HS-27A (cell line): ENCODE measurements around the gene GABRG3.

Experiments used
- DNase-seq: peaks from one replicate; pipeline ENCODE4 v3.0.0-alpha.2; 2012; ENCODE audit warnings: low read depth, missing footprints

Gene GABRG3

DNA sequence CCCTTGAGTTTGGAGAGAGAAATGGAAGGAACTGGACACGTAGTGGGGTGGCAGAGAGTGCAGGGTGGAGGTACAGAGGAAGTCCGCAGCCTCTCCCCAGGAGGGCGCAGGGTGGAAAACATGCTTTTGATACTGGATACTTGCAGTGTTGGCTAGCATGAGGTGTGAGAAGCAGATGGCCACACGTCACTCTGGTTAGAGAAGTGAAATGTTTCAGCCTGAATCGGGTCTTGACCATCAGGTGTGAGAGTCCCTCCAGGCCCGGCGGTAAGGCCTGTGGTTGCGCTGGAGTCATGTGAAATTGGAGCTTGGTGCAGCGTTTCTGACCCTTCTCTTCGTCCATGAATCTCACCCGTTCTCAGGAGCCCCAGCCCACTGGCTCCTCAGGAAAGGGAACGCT, 93.1 kb downstream of the GABRG3 start:
- no peak for DNase-seq

DNA sequence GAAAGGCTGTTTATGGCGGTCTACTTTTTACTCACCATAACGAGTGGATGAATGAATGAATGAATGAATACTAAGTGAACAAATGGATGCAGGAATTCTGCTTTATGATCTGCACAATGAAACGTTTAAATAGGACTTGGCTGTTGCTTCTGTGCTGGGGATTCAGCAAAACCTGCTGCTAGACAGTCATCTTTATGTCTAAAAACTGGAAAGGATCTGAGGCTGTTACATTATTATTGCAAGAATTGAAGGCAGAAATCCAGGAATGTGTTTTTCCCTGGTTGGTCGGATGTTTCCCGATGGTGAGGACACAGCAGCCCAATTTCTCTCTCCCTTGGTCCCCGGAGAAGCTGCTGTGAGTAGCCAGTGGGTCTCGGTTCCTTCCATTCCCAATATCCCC, 94.2 kb downstream of the GABRG3 start:
- DNase-seq = no peak

DNA sequence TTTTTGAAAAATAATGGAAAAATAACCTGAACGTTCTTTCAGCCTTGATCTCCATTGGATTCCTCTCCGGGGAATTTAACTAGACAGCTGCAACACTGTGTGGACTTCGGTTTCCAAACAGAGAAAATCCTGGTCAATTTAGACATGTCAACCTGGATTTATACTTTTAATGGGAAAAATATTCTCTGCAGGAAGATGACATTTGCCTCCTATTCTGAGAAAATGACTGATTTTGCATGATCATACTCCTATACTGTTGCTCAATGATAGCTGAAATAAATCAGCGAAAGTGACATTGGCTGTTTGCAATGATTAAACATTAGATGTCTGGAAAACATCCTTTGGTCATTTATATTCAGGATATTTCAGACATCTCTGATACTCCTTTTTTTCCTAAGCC, 94.8 kb downstream of the GABRG3 start:
- DNase-seq = no peak

DNA sequence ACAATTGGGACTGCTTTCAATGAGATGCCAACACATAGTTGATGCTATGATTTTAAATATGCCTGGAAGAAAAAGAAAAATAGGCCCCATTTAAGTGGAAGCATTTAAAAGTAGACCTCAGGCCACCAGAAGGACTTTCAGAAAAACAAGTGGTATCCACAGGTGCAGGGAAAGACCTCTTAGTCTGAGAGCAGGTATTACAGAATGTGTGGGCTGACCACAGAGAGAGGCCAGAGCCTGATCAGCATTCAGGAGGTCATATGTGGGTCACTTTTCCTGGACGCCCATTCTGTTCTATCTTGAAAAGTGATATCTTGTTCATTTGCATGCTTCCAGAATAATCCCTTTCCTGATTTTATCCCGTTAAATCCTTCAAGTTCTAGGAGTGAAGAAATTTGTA, 95.5 kb downstream of the GABRG3 start:
- DNase-seq = no peak

DNA sequence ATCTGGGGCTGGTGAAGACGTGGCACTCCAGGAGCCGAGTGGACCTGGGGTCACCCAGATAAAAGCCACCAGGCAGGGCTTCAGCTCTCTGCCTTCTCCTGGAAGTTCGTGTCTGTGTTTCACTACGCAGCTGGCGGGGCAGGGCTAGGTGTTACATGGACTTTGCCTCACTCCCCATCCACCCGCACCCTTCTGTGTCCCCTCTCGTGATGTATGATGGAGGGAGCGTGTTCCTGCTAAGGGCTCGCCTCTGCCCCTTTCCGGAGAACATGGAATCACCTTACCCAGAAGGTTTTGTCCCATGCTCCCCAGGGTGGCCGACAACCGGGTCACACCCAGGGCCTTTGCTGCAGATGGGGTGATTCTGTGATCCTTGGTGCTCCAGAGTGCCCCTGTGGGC, 96.2 kb downstream of the GABRG3 start:
- no peak for DNase-seq

DNA sequence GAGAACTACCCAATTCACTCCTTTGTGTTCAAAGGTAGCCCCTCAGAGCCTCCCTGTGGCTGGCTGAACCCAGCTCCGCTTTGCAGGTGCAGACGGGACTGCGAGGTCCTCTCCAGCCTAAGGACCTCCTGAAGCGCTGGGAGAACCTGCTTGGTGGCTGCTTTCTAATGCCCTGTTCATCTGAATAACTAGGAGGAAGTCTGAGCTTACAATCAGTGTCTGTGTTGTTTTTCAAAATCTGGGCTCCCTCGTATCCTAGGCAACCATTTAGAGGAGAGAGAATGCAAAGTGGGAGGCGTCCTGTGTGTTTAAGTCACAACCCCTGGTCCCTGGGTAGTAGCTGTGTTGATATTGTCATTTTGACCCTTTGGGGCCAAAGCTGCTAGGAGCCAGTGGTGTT, 99.9 kb downstream of the GABRG3 start:
- DNase-seq = no peak

DNA sequence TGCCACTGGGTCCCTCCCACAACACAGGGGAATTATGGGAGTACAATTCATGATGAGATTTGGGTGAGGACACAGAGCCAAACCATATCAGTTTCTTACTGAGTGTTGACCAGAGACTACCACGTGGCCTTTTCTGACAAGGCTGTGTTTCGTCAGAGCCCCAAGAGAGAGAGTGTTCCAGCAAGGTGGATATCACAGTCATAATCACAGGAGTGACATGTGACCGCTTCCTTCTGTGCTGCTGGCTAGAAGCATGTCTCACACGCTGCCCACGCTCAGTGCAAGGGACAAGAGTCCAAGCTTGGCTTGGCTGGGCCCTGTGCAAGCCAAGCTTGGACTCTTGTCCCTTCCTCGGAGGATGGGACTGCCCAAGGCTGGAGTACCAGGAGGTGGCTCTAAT, 103.2 kb downstream of the GABRG3 start:
- DNase-seq = no peak

DNA sequence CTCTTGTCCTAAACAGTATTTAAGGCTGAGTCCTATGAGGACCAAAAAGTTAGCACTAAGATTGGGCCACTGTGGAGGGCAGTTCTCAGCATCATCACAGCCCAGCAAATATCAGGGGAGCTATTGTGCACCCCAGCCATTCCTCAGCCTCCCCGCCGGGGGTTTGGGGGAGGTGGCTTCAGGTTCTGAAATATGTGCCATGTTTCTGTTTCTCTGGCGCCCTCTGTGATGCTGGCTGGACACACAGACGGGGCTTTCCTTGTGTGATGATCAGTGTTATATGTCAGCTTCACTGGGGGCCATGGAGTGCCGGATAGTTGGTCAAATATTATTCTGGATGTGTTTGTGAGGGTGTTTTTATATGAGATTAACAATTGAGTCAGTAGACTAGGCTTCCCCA, 106.8 kb downstream of the GABRG3 start:
- DNase-seq = no peak

DNA sequence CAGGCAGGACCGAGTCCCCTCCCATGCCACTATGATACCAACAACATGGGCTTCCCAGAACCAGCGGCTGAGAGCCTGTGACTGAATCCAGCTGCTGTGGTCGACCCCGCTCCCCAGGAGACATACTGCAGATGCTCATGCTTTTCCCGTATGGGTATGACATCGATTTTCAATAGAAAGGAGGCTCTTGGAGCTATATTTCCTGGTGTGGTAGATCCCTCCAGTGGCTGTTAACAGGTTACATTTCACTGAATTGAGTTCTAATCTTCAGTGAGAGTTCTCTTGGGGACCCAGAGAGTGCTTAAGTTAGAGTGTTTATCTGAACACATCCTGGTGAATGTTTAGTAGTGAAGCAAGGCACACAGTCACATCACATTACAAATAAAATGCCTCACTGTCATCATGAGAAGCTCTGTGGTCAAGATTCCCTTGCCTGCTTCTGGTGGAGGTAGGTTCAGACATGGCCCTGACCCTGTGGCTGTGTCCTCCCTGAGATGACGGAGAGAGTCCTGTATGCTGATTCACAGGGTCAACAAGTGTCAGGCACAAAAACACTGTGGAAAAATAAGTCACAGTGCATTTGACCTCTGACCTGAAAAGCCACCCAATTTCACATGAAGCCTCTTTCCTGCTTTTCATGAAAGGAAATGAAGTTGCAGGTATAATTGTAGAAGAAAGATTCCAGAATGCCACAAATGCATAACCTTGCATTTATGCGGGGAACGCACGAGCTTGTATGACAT, 110.9 kb downstream of the GABRG3 start:
- DNase-seq = no peak

DNA sequence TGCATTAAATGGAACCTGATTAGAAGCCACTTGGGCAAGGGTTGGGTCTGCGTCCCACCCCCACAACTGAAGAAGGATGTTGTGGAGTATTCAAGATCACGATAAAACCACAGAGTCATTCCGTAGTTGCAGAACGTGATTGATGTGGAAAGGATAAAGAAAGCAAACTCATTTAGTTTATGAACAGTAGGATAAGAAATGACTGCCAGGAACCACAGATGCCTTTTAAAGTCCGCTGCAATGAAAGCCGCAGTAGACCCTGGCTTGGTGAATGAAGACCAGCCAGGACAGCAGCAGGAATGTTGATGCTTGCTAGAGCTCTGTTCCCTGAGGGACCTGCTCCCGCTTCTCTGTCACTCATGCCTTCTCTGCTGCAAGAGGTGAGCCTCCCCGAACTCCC, 111.5 kb downstream of the GABRG3 start:
- no peak for DNase-seq

DNA sequence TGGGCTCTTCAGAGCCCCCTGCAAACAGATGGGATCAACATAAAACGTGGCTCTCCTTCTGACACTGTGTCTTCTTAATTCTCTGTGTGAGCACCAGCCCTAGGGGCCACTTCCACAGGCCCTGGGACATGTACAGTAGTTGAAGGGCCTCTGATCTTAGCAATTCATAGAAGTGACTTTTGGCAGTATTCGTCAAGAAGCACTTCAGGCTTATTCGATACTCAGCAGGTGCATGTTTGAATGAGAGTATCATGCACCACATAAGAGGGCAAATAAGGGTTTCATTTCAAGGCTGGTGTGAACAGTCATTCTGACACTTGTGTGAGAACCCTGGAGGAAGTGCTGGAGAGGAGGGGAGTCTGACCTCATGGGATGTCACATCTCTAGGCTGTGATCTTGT, 113.9 kb downstream of the GABRG3 start:
- DNase-seq = no peak

DNA sequence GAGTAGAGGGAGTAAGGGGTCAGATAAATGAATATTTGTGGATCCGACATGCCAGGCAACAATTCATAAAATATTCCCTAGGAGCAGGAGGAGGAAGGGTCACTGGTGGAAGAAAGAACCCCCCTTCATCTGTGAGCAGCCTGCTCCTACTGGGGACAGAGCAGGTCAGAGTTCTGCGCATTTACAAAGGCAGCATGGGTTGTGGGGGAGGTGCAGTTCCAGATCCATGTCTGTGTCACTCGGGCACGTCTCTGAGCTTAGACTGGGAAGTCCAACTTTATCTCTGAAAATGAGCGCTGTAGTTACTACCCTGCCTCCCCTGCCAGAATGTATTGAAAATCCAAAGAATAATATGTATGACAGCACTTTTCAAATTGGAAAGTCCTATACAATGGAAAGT, 115.2 kb downstream of the GABRG3 start:
- no peak for DNase-seq

DNA sequence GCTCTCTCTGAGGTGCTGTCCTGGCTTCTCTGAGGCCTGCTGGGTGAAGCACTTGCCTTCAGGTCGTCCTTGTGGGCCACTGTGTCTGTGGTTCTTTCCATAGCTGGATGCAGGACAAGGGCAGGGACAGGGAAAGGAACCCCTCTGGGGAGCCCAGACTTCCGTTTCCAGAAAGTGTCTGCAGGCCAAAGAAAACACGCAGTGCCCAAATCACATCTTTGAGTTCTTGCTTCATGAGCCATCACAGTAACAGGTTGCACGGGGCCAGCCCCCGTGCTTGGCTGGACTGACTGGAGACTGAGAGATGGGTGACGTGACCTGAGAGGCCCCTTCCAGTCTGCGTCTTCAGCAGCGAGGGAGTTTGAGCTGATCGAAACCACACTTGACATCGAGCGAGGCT, 115.8 kb downstream of the GABRG3 start:
- no peak for DNase-seq

DNA sequence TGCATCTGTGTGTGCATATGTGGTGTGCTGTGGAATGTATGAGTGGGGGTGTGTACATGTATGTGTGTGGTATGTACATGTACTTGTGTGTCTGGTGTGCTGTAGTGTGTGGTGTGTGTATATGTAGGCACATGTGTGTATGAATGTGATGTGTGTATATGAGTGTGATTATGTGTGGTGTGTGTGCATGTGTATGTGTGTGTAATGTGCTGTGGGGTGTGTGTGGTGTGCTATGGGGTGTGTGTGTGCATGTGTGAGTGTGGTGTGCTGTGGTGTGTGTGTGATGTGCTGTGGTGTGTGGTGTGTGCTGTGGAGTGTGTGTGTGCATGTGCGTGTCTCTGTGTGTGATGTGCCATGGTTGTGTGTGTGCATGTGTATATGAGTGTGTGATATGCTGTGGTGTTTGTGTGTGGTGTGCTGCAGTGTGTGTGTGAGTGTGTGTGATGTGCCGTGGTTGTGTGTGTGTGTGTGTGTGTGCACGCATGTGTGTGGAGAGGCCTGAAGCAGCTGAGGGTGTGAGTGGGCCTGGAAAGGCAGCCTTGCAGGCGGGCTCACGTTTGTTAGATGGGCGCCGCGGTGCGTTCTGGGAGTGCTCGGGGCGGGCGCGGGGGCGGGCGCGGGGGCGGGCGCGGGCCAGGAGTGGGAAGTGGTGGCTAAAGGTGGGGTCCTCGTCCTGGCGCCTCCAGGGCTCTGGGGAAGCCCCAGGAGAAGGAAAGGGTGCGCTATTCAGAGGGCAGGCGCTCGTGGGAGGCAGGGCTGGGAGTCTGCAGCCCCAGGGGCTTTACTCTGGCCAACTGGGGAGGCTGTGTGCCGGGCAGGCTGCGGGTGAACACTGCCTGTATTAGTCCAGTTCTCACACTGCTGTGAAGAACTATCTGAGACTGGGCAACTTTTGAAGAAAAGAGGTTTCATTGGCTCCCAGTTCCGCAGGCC, 116.9 kb downstream of the GABRG3 start:
- DNase-seq = no peak

DNA sequence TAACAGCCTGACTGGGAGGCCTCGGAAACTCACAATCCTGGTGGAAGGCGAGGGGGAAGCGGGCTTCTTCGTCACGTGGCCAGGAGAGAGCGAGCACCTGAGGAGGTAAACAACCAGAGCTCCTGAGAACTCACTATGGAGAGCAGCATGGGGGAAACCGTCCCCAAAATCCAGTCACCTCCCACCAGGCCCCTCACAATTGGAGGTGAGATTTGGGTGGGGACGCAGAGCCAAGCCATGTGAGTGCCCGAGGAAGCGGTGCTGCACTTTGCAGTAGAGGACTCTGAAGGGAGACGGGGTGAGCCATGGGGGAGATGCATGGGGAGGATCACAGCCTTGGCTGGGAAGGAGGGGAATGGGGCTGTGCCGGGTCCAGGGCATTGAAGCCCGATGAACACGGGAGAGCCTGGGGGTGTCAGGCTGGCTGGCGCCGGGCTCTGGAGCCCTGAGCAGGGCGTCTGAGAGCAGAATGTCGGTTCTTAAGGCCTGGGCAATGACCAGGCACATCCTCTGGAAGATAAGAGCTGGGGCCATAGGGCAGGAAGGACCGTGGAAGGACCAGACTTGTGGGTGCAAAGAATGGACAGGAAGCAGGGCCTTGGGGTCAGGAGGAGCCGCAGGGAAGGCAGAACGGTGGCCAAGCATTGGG, 117.7 kb downstream of the GABRG3 start:
- DNase-seq = no peak

DNA sequence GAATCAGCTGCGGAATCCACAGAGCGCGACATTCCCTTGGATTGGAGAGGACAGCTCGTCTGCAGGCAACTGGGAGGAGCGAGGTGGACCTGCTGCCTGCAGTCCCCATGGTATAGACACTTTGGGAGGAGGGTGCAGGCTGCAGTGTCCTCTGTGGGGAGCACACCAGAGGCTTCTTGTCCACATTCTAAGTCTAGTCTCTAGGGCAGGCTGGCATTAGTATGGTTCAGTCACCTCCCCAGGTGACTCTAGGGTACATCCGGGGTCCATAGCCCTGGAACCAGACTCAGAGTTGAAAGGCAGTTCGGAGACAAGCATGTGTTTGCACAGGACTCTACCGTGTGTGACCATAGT, 118.2 kb downstream of the GABRG3 start:
- DNase-seq = no peak

DNA sequence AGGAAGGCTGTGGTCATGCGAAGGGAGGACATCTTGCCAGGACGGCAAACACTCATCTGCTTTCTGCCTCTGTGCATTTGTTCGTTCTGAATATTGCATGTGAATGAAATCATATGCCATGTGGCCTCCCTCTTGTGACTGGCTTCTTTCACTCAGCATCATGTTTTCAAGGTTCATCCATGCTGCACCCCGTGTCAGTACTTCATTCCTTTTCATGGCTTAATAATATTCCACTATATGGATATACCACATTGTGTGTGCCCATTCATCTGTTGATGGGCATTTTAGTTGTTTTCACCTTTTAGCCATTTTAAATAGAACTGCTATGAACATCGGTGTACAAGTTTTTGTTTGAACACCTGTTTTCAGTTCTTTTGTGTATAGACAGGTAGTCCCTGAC, 118.7 kb downstream of the GABRG3 start:
- no peak for DNase-seq

DNA sequence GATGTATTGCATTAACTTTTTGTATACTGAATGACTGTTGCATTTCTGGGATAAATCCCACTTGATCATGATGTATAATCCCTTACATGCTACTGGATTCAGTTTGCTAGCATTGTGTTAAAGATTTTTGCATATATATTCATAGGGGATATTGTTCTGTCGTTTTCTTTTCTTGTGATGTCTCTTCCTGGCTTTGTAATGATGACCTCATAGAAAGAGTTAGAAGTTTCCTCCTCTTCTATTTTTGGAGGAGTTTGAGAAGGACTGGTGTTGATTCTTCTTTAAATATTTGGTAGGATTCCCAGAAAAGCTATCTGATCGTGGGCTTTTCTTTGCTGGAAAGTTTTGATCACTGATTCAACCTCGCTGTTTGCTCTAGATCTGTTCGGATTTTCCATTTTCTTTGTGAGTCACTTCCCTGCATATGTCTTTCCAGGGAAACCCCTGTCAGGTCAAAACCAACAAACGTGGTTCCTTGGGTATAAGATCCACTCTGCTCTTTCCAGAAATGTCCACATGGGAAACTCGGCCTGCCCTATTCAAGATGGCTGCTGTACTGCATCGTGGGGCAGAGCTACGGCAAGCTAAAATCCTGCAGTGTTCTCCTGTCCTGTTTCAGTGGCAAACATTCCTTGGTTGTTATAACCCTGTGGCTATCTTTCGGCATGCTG, 120.4 kb downstream of the GABRG3 start:
- no peak for DNase-seq

DNA sequence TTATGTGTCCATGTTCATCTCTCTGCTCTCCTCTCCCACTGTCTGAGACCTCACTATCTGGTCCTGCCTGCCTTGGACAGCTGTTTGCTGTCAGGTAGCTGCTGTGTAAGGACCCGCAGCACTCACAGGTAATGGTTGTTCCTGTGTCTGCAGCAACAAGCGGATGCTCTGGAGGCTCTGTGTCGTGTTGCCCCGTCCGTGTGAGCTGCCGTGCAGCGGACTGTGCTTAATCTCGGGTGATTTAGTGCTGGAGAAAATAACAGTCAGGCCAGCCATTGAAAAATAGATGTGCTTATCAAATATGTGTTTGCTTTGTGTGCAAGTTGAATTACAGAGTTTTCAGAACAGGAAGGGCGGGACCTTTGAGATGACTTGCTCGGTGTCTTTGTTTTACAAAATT, 121.4 kb downstream of the GABRG3 start:
- no peak for DNase-seq

DNA sequence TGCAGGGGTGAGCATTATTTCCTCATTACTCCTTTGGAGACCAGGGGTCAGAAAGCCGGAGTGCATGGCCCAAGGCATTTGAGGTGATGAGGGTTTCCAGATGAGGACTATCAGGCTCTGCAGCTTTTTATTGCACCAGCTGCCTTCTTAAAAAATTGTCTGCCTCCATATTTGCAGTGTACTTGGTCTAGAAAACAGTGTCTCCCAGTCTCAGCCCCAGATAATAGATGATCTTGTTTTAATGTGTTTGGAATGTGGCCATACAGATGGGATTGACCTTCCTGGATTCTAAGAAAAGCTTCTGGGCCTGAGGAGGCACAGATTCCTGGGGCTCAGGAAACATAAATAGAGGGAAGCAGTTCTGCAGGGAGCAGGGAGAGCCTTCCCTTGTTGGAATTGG, 123.3 kb downstream of the GABRG3 start:
- DNase-seq = no peak

DNA sequence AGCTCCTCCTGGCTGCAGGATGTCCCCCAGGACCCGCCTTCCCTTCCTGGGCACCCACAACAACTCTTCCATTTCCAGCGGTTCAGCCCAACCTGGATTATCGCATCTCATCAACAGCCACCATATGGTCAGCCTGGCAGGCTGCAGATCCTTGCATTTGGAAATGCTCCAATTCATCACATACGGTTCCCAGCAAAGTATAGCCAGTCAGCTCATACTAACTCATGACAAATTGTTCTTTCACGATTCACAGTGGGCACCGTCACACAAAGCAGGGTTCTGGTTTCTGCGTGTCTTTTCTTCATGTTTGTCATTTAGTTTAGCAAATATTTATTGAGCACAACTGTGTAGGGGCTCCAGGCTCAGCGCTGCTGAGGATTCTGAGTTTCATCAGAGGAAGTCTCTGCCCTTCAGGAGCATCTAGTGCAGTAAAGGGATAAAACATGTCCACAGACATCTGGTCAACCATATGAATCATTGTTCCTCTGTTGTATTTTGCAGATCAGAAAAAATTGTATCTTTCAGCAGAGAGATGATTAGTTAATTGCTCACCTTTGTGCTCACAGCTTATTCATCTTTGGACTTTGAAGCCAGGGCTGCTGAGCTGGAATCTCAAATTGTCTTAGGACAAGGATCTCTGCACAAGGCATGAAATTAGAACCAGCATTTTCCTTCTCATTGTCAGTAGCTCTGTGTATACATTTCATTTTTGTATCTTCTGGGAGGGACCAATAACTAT, 125.1 kb downstream of the GABRG3 start:
- no peak for DNase-seq

DNA sequence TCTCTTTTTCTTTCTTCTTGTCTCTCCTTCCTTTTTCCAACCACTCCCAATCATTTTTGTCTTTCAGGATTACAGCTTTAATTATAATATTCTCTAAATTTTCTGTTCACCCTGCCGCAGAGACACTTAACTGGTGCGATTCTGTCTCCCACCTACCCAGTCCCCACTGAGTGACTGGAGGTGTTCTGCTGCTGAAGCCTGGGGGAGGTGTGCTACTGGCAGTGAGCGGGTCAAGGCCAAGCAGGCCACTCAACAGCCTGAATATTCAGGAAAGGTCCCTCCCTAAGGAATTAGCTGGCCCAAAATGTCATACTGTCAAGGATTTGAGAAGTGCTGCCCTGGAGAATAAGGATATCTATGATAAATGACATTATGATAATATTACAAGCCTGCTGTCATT, 126.5 kb downstream of the GABRG3 start:
- no peak for DNase-seq
